Esophagus squamous epithelium (tissue), 5 donors: ENCODE measurements around the gene DPYSL5. TPM values are rescaled to one million over a fixed set of nuclear protein-coding genes. Genes with fewer than 3 reads are reported as not detected.

Experiments
- DNase-seq: peaks from one replicate; lab custom pipeline; 2025; lab: John Stamatoyannopoulos, UW
- H3K27ac ChIP-seq, 4 donors: fragments of 200-600 bp; sonication (generic); one replicate each; pipeline ENCODE4 v1.5.1; 2016 to 2019; ENCODE audit warnings: mild to moderate bottlenecking in 1 of 4
- H3K27me3 ChIP-seq, 4 donors: fragments of 200-600 bp; sonication (generic); 1 replicate in 3 of 4; 2 replicates in 1 of 4; pipeline versions ENCODE4 v1.5.1 to v1.6.0; 2017 to 2021; ENCODE audit warnings: antibody characterized with exemption in 1 of 4
- H3K36me3 ChIP-seq, 3 donors: fragments of 200-600 bp; sonication (generic); one replicate each; pipeline ENCODE4 v1.5.1; 2016 to 2019
- H3K4me1 ChIP-seq, 3 donors: fragments of 200-600 bp; sonication (generic); one replicate each; pipeline ENCODE4 v1.5.1; 2017 to 2019
- H3K4me3 ChIP-seq, 4 donors: fragments of 200-600 bp; sonication (generic); 1 replicate in 3 of 4; 2 replicates in 1 of 4; pipeline ENCODE4 v1.5.1; 2016 to 2019; ENCODE audit warnings: mild to moderate bottlenecking in 2 of 4, moderate library complexity in 1 of 4
- H3K9me3 ChIP-seq, 3 donors: fragments of 200-600 bp; sonication (generic); one replicate each; pipeline ENCODE4 v1.5.1; 2016 to 2019
- POLR2A ChIP-seq, 4 donors: fragments of 450-650 bp; IDR thresholded peaks; one replicate each; pipeline ENCODE4 v1.6.1; 2017; ENCODE audit warnings: antibody characterized with exemption in 4 of 4, mild to moderate bottlenecking in 4 of 4, moderate library complexity in 3 of 4
- WGBS, 2 donors: methylation state at CpG; one replicate each; pipeline ENCODE4 v1.1.5; 2018; 5-methylcytosine and 5-hydroxymethylcytosine counted together
- intact Hi-C: fragments of 100-400 bp; cut with DNase I; formaldehyde crosslinking; loops from one replicate; pipeline ENCODE4 v1.15.0; 2022
- total RNA-seq, 4 donors: library from RNA; depleted of rRNA; stranded (reverse); fragments of >200 nt; gene quantifications; one replicate each; pipeline ENCODE4 v1.1.0, GENCODE V29; 2016
- TF ChIP-seq, protein P1 (sequence below), 6 experiments: fragments of 450-650 bp in 4 of 6; fragments of 200-600 bp in 2 of 6; sonication (generic) in 2 of 6; IDR thresholded peaks; one replicate each; pipeline ENCODE4 v1.5.1; 2016 to 2019; ENCODE audit warnings: antibody characterized with exemption in 6 of 6, mild to moderate bottlenecking in 4 of 6, moderate library complexity in 4 of 6
- donor health status: DM: yes; HTN: yes; CAD: no.

The DPYSL5 gene
- total RNA-seq, 4 donors from 2014 or later, result not detected

DNA sequence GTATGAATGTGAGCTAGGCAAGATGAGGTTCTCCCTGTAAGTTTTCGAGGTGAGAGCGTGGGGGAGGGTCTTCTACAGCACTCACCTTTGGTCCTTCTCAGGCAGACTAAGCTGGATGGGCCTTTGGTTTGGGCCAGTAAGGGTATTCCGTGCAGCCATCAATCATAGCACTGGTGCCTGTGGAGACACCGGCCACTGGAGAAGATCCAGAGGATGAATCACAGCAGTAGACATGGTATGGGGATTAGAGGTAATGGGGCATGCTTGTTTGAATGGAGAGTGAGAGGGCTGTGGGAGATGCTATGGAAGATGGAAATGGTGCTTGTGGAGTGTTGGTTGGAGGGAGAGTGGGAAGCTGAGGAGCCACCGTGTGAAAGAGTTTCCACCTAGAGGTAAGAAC is 138.6 kb downstream of the DPYSL5 start:
- no peak overlapping the region for H3K27ac ChIP-seq
- no peak overlapping the region for H3K4me3 ChIP-seq
- 73 to 78% methylated on average over 5 of the region's 5 CpGs for WGBS, 2 donors

DNA sequence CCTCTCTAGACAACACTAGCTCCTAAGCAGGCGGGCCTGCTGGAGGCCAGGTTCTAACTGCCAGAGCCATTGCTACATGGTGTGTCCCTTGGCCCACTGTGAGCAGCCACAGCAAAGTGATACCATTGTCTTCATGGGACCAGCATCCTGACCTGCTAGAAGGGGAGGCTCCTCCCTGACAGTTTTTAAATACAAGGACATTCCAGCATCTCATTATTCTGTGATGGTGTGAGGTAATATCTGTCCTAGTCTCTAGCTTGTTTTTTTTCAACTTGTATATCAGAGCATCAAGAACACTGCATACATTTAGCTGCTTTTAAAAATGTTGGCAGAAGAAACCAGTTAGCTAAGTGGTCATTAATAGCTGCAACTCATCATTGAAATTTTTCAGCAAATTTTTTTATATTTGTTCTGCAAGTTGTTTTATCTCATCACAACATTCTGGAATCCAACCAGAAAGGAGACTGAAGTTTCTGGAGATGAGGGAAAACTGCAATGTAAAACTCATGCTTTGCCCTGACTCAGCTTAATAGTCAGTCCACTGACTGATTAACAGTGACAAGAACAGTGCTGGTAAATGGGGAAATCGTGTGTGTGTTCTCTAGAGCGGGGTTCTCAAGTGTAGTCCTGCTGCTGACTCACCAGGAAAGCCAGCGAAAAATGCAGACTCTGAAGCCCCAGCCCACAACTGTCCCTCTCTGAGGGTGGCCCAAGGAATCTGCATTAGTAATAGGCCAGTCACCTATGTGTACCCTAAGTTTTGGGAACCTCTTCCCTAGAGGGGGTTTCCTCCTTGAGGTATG is 140.3 kb downstream of the DPYSL5 start:
- H3K27ac ChIP-seq, result no peak overlapping the region
- H3K9me3 ChIP-seq, result no peaks in the 10 kb centered on the region
- intact Hi-C loops, result no loop called here
- TF ChIP-seq, protein P1, sequence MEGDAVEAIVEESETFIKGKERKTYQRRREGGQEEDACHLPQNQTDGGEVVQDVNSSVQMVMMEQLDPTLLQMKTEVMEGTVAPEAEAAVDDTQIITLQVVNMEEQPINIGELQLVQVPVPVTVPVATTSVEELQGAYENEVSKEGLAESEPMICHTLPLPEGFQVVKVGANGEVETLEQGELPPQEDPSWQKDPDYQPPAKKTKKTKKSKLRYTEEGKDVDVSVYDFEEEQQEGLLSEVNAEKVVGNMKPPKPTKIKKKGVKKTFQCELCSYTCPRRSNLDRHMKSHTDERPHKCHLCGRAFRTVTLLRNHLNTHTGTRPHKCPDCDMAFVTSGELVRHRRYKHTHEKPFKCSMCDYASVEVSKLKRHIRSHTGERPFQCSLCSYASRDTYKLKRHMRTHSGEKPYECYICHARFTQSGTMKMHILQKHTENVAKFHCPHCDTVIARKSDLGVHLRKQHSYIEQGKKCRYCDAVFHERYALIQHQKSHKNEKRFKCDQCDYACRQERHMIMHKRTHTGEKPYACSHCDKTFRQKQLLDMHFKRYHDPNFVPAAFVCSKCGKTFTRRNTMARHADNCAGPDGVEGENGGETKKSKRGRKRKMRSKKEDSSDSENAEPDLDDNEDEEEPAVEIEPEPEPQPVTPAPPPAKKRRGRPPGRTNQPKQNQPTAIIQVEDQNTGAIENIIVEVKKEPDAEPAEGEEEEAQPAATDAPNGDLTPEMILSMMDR (IDR thresholded peaks at IDR 0.05), result no peak
- no peak for TF ChIP-seq POLR2A (IDR thresholded peaks at IDR 0.05)
- no peak overlapping the region for H3K4me3 ChIP-seq
- no peaks in the 10 kb centered on the region for H3K36me3 ChIP-seq
- H3K27me3 ChIP-seq, result no peaks in the 10 kb centered on the region
- 60 to 91% methylated on average over 3 to 4 of the region's 4 CpGs for WGBS, 2 donors
- no peaks in the 10 kb centered on the region for H3K4me1 ChIP-seq
- DNase-seq, result no peak

More for the DNA sequence above, 138.6 kb downstream of the DPYSL5 start:
- DNase-seq, result no peak
- intact Hi-C loops, result no loop called here
- Histone ChIP-seq H3K27me3 (no peaks in the 10 kb centered on the region), H3K36me3 (no peaks in the 10 kb centered on the region), H3K9me3 (no peaks in the 10 kb centered on the region), H3K4me1 (peaks cover 0 to 15% (median 7%) of the 10 kb centered on the region in 3 donors)
- TF ChIP-seq, protein P1 (IDR thresholded peaks at IDR 0.05), result no peak
- TF ChIP-seq POLR2A (IDR thresholded peaks at IDR 0.05), result no peak

DNA sequence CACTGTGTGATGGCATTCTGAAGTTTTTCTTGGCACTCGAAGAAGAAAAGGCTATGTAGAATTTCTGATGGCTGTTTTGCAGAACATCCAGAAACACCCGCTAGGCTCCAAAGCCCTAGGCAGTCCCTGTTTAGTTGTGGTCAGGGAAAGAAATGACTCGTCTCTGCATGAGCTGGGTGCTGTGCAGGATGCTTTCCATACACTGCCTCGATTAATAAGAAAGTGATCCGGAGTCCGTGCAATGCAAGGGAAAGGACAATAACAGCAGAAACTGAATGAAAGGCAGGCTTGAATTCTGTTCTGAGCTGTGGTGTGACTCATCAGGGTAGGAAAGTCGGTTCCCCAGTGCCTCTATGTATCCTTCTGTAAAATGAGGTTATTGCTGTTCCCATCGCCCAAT is 141.2 kb downstream of the DPYSL5 start:
- no peak for DNase-seq
- TF ChIP-seq POLR2A (IDR thresholded peaks at IDR 0.05), result no peak
- TF ChIP-seq, protein P1 (IDR thresholded peaks at IDR 0.05), result no peak

GRCh38 chr2:26991717-26992116 is 143.8 kb downstream of the DPYSL5 start:
- TF ChIP-seq, protein P1 (IDR thresholded peaks at IDR 0.05), result no peak
- TF ChIP-seq POLR2A (IDR thresholded peaks at IDR 0.05), result no peak
- no peaks in the 10 kb centered on the region for H3K4me1 ChIP-seq
- H3K9me3 ChIP-seq, result no peaks in the 10 kb centered on the region
- no peaks in the 10 kb centered on the region for H3K36me3 ChIP-seq
- H3K27ac ChIP-seq, result no peak overlapping the region
- H3K4me3 ChIP-seq, result no peak overlapping the region
- no peaks in the 10 kb centered on the region for H3K27me3 ChIP-seq
- no peak for DNase-seq
- 76 to 77% methylated on average over 5 of the region's 5 CpGs for WGBS, 2 donors
- intact Hi-C loops, result no loop called here

More for the DNA sequence above, 141.2 kb downstream of the DPYSL5 start:
- H3K4me1 ChIP-seq, result no peaks in the 10 kb centered on the region
- H3K36me3 ChIP-seq, result no peaks in the 10 kb centered on the region
- H3K27me3 ChIP-seq, result no peaks in the 10 kb centered on the region
- no peak overlapping the region for H3K27ac ChIP-seq
- no peak overlapping the region for H3K4me3 ChIP-seq
- intact Hi-C loops, result no loop called here
- H3K9me3 ChIP-seq, result no peaks in the 10 kb centered on the region
- WGBS, 2 donors, result 75 to 81% methylated on average over 7 to 8 of the region's 8 CpGs

DNA sequence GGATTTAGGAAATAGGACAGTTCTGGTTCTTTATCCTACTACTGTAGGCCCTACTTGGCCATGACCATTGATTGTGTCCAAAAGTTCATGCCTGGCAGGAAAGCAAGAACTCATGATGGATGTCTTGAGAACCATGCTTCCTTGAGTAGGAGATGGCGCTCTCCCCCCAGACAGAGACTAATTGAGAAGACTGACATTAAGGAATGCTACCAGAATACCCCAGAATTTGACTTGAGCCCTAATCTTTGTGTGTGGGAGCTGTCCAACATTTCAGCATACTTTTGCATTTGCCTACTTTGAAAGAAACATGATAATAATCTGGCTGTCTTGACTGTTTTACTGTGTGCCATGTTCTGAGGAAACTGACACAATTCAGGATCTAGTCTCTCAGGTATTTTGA is 145.8 kb downstream of the DPYSL5 start:
- no peaks in the 10 kb centered on the region for H3K27me3 ChIP-seq
- no peaks in the 10 kb centered on the region for H3K36me3 ChIP-seq
- WGBS, 2 donors, result 67 to 78% methylated on average over 1 of the region's 1 CpG
- TF ChIP-seq, protein P1 (IDR thresholded peaks at IDR 0.05), result no peak
- no peak for TF ChIP-seq POLR2A (IDR thresholded peaks at IDR 0.05)
- H3K4me3 ChIP-seq, result no peak overlapping the region
- intact Hi-C loops, result no loop called here
- H3K27ac ChIP-seq, result no peak overlapping the region
- no peak for DNase-seq
- H3K4me1 ChIP-seq, result no peaks in the 10 kb centered on the region
- H3K9me3 ChIP-seq, result no peaks in the 10 kb centered on the region
